KMS-11 (cell line): ENCODE data around the gene MEX3D.

Source experiments
- H2AFZ ChIP-seq: fragments of 200-600 bp; sonication (generic); 2 replicates; pipeline ENCODE4 v1.6.1; 2016; ENCODE audit warnings: antibody characterized with exemption, mixed run types, low read depth
- H3K27ac ChIP-seq: fragments of 200-600 bp; sonication (generic); 2 replicates; pipeline ENCODE4 v1.6.1; 2016; ENCODE audit warnings: mild to moderate bottlenecking, mixed run types
- H3K27me3 ChIP-seq: fragments of 200-600 bp; sonication (generic); 2 replicates; pipeline ENCODE4 v1.6.1; 2017; ENCODE audit warnings: mild to moderate bottlenecking, low read depth, mixed run types, moderate library complexity; ENCODE audit not compliant: insufficient read depth
- H3K36me3 ChIP-seq: fragments of 200-600 bp; sonication (generic); 2 replicates; pipeline ENCODE4 v1.6.1; 2017; ENCODE audit warnings: mild to moderate bottlenecking, mixed run types; ENCODE audit not compliant: insufficient read depth
- H3K4me1 ChIP-seq: fragments of 200-600 bp; sonication (generic); 2 replicates; pipeline ENCODE4 v1.6.1; 2016; ENCODE audit warnings: mild to moderate bottlenecking, low read depth, mixed run types; ENCODE audit not compliant: poor library complexity, severe bottlenecking
- H3K4me2 ChIP-seq: fragments of 200-600 bp; sonication (generic); 2 replicates; pipeline ENCODE4 v1.7.0; 2016; ENCODE audit warnings: mild to moderate bottlenecking, mixed run types
- H3K4me3 ChIP-seq: fragments of 200-600 bp; sonication (generic); IDR thresholded peaks from 2 replicates; pipeline ENCODE4 v1.6.1; 2017; ENCODE audit warnings: low read depth, low read length, mixed read lengths; ENCODE audit not compliant: insufficient read depth
- H3K79me2 ChIP-seq: fragments of 200-600 bp; sonication (generic); 2 replicates; pipeline ENCODE4 v1.6.1; 2016; ENCODE audit warnings: low read depth, mixed run types; ENCODE audit not compliant: insufficient read depth
- H3K9ac ChIP-seq: fragments of 200-600 bp; sonication (generic); 2 replicates; pipeline ENCODE4 v1.6.1; 2016; ENCODE audit warnings: mild to moderate bottlenecking, mixed run types
- H4K20me1 ChIP-seq: fragments of 200-600 bp; sonication (generic); 2 replicates; pipeline ENCODE4 v1.6.1; 2016; ENCODE audit warnings: mild to moderate bottlenecking, mixed run types; ENCODE audit not compliant: insufficient read depth
- CTCF ChIP-seq: fragments of 200-600 bp; sonication (generic); conservative IDR thresholded peaks from 2 replicates; pipeline ENCODE4 v1.6.1; 2017; ENCODE audit warnings: low read depth, mild to moderate bottlenecking, antibody characterized with exemption, low read length, moderate library complexity, mixed read lengths

MEX3D gene

GRCh38 chr19:1507192-1507660 is 60.9 kb downstream of the MEX3D start:
- H3K27ac ChIP-seq, result no peak overlapping the region
- no peak overlapping the region for H3K4me3 ChIP-seq
- H3K36me3 ChIP-seq, result no peaks in the 10 kb centered on the region
- no peak for TF ChIP-seq CTCF
- H3K4me1 ChIP-seq, result peaks cover under 1% of the 10 kb centered on the region
- no peak overlapping the region for H3K9ac ChIP-seq
- no peaks in the 10 kb centered on the region for H4K20me1 ChIP-seq
- H3K79me2 ChIP-seq, result no peaks in the 10 kb centered on the region
- H3K4me2 ChIP-seq, result no peak overlapping the region; the same call in 1 of the 2 replicates
- H2AFZ ChIP-seq, result no peak overlapping the region
- peaks cover 77% of the 10 kb centered on the region for H3K27me3 ChIP-seq

GRCh38 chr19:1505991-1506881 is 61.9 kb downstream of the MEX3D start:
- peaks cover 77% of the 10 kb centered on the region for H3K27me3 ChIP-seq
- H3K79me2 ChIP-seq, result no peaks in the 10 kb centered on the region
- H3K9ac ChIP-seq, result no peak overlapping the region
- H3K4me1 ChIP-seq, result no peaks in the 10 kb centered on the region
- H3K4me3 ChIP-seq, result no peak overlapping the region
- no peak overlapping the region for H3K4me2 ChIP-seq
- H3K27ac ChIP-seq, result no peak overlapping the region
- no peak for TF ChIP-seq CTCF
- H4K20me1 ChIP-seq, result no peaks in the 10 kb centered on the region
- H2AFZ ChIP-seq, result no peak overlapping the region
- no peaks in the 10 kb centered on the region for H3K36me3 ChIP-seq

GRCh38 chr19:1505012-1505411 is 63.1 kb downstream of the MEX3D start:
- TF ChIP-seq CTCF, result no peak
- H4K20me1 ChIP-seq, result no peaks in the 10 kb centered on the region
- H3K27me3 ChIP-seq, result peaks cover 76% of the 10 kb centered on the region

More at GRCh38 chr19:1505012-1505411, 63.1 kb downstream of the MEX3D start:
- Histone ChIP-seq H3K4me2 (no peak overlapping the region), H3K27ac (no peak overlapping the region), H3K79me2 (no peaks in the 10 kb centered on the region), H3K36me3 (no peaks in the 10 kb centered on the region), H3K9ac (no peak overlapping the region), H3K4me1 (no peaks in the 10 kb centered on the region), H3K4me3 (no peak overlapping the region), H2AFZ (no peak overlapping the region)
